ENCODE measurements around the gene SLC22A12. TPM values are rescaled to one million over a fixed set of nuclear protein-coding genes. Genes with fewer than 3 reads are reported as not detected.

The SLC22A12 gene
- total RNA-seq, 4 donors from 2014 or later, result 0.56 TPM; not detected in 3

GRCh38 chr11:64568584-64569140, 22.4 kb upstream of the SLC22A12 start:
- TF ChIP-seq CTCF (IDR thresholded peaks at IDR 0.05), result no peak
- no peak for DNase-seq (ENCODE audit: low spot score)
- no peak for ATAC-seq (ENCODE audit: low FRiP score)

- DNase-seq (ENCODE audit: low spot score) (no peak), ATAC-seq (ENCODE audit: low FRiP score) (no peak)
- no peak for TF ChIP-seq CTCF (IDR thresholded peaks at IDR 0.05)
Observed at GRCh38 chr11:64569300-64569970, 21.6 kb upstream of the SLC22A12 start.

GRCh38 chr11:64570341-64570740, 20.7 kb upstream of the SLC22A12 start:
- ATAC-seq (ENCODE audit: low FRiP score) (no peak), DNase-seq (ENCODE audit: low spot score) (no peak)
- no peak for TF ChIP-seq CTCF (IDR thresholded peaks at IDR 0.05)

- no peak for DNase-seq (ENCODE audit: low spot score)
Observed at GRCh38 chr11:64571050-64571409, 20.0 kb upstream of the SLC22A12 start.

GRCh38 chr11:64571410-64572091, 19.5 kb upstream of the SLC22A12 start:
- peak; percentile 32 for DNase-seq (ENCODE audit: low spot score)
- no peak for TF ChIP-seq CTCF (IDR thresholded peaks at IDR 0.05)
- ATAC-seq (ENCODE audit: low FRiP score), result peak; percentile 96

More at GRCh38 chr11:64571050-64571409, 20.0 kb upstream of the SLC22A12 start:
- no peak for TF ChIP-seq CTCF (IDR thresholded peaks at IDR 0.05)
- no peak for ATAC-seq (ENCODE audit: low FRiP score)

- ATAC-seq (ENCODE audit: low FRiP score), result no peak
- no peak for DNase-seq (ENCODE audit: low spot score)
- TF ChIP-seq CTCF (IDR thresholded peaks at IDR 0.05), result no peak
Observed at GRCh38 chr11:64572143-64572542, 18.9 kb upstream of the SLC22A12 start.
